RWPE1 (cell line): ENCODE results near the gene PFDN5.
A peak's percentile ranks its signal among the peaks of the same experiment; 100 is the strongest.

Experiments used
- CTCF ChIA-PET: fragments of 350-600 bp; sonication (Branson Sonifier 250); formaldehyde crosslinking; extraction: SDS; loops from one replicate; lab custom pipeline; 2021; lab: Yijun Ruan, JAX
- POLR2A ChIA-PET: fragments of 400-600 bp; formaldehyde crosslinking; extraction: SDS; loops from one replicate; lab custom pipeline; 2020; ENCODE audit warnings: antibody characterized with exemption; ENCODE audit not compliant: low non-redundant PET; lab: Yijun Ruan, JAX
- DNase-seq: peaks from one replicate; pipeline ENCODE4 v3.0.0; 2012; ENCODE audit warnings: low spot score
- H3K27ac ChIP-seq: fragments of 450-650 bp; 2 replicates; pipeline ENCODE4 v1.5.1; 2017
- TF ChIP-seq, protein P1 (sequence below): fragments of 450-650 bp; conservative IDR thresholded peaks from 2 replicates; pipeline ENCODE4 v1.5.1; 2017; ENCODE audit warnings: low read depth, mild to moderate bottlenecking

The PFDN5 gene

GRCh38 chr12:53295070-53295890 lies at the start of gene PFDN5:
Gene PFDN5, plus strand, starts transcription at chr12:53295542. Its CDS starts 26 bp downstream, at chr12:53295568.
- TF ChIP-seq, protein P1, sequence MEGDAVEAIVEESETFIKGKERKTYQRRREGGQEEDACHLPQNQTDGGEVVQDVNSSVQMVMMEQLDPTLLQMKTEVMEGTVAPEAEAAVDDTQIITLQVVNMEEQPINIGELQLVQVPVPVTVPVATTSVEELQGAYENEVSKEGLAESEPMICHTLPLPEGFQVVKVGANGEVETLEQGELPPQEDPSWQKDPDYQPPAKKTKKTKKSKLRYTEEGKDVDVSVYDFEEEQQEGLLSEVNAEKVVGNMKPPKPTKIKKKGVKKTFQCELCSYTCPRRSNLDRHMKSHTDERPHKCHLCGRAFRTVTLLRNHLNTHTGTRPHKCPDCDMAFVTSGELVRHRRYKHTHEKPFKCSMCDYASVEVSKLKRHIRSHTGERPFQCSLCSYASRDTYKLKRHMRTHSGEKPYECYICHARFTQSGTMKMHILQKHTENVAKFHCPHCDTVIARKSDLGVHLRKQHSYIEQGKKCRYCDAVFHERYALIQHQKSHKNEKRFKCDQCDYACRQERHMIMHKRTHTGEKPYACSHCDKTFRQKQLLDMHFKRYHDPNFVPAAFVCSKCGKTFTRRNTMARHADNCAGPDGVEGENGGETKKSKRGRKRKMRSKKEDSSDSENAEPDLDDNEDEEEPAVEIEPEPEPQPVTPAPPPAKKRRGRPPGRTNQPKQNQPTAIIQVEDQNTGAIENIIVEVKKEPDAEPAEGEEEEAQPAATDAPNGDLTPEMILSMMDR, result no peak
- H3K27ac ChIP-seq, result peak within 1 kb of the TSS; percentile 81
- peak; percentile 83 for DNase-seq
- POLR2A ChIA-PET, result interaction anchor here (1.6 kb wide), 1 partner anchor 26 kb away, joined by 4 read pairs; no protein-coding TSS in a partner anchor
- CTCF ChIA-PET, result interaction anchor here (2.0 to 2.4 kb wide), 2 partner anchors 26 to 81 kb away, joined by 12 to 17 read pairs; partner anchors contain the start of gene AAAS

DNA sequence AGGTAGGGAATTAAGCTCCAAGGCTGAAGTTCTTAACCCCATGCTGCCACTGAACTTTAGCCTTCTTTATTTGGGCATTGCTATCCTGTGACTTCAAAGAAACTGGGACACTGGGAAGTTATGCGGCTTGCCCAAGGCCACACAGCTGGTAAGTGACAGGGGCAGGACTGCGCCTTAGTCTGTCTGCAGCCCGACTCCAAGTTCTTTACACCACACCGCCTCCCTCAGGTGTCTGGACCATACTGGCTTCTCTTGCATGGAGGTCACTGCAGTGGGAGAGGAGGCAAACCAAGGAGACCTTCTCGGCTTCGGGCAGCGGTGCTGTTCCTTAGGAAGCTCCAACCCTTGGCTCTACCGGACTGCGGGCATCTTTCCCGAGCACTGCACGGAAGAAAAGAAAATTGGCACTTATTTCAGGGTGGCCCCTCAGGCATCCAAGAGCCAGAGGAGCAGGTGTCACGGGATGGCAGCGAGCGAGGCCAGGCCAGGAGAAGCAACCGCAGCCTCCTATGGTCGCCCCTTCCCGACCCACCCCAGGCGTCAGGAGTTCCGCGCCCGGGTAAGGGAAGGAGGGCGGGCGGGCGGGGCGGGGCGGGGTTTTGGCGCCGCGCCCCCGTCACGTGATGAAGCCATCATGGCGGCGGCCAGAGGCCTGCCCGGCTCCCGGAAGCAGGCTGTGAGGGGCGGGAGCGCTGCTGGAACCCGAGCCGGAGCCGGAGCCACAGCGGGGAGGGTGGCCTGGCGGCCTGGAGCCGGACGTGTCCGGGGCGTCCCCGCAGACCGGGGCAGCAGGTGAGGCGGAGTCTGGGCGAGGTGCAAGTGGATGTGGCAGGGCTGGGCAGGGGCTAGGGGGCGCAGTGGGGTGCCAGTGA lies 43.6 kb upstream of the PFDN5 start:
- peak; percentile 83 for DNase-seq
- H3K27ac ChIP-seq, result peak overlapping the region; percentile 88
- ChIA-PET CTCF (interaction anchor here (0.6 to 2.2 kb wide), 16 partner anchors 10 to 94 kb away, joined by 3 to 26 read pairs (median 4); partner anchors contain the start of gene ESPL1), POLR2A (interaction anchor here (0.5 to 1.2 kb wide), 3 partner anchors 9 to 38 kb away, joined by 3 to 6 read pairs (median 3); no protein-coding TSS in a partner anchor)
- TF ChIP-seq, protein P1, result no peak; the same call in none of the 2 replicates

DNA sequence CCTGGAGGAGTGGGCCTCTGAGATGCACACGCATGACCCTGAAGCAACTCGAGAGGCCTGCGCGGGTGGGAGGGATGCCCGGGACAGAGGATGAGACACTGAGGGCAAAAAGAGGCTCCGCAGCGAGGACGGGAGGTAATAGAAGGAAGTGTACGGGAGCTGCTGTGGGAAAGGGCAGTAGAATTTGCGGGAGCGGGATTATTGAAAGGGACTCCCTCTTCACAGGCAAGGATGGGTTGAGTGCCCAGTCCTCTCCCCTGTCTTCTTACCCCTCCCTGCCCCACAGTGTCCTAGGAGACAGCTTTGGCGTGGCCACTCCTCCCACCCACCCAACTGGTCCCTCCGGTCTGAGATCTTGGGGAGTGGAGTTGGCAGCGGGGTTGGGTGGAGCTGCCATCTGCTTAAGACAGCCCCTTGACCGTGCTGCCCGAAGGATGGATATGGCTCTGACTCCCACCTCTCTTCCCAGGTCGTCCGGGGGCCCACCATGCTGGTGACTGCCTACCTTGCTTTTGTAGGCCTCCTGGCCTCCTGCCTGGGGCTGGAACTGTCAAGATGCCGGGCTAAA lies 42.9 kb upstream of the PFDN5 start:
- H3K27ac ChIP-seq, result peak overlapping the region; percentile 88
- TF ChIP-seq, protein P1, result peak; percentile 6
- peak; percentile 62 for DNase-seq
- ChIA-PET CTCF (interaction anchor here (1.6 to 2.2 kb wide), 4 partner anchors 14 to 41 kb away, joined by 3 to 26 read pairs (median 10); partner anchors contain the start of gene ESPL1), POLR2A (no interaction called here)

DNA sequence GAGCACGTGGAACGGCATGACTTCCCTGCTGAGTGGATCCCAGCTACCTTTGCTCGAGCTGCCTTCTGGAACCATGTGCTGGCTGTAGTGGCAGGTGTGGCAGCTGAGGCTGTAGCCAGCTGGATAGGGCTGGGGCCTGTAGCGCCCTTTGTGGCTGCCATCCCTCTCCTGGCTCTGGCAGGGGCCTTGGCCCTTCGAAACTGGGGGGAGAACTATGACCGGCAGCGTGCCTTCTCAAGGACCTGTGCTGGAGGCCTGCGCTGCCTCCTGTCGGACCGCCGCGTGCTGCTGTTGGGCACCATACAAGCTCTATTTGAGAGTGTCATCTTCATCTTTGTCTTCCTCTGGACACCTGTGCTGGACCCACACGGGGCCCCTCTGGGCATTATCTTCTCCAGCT lies 42.0 kb upstream of the PFDN5 start:
- POLR2A ChIA-PET, result no interaction called here
- peak overlapping the region; percentile 88 for H3K27ac ChIP-seq
- no peak for DNase-seq
- TF ChIP-seq, protein P1, result no peak
- CTCF ChIA-PET, result no interaction called here

DNA sequence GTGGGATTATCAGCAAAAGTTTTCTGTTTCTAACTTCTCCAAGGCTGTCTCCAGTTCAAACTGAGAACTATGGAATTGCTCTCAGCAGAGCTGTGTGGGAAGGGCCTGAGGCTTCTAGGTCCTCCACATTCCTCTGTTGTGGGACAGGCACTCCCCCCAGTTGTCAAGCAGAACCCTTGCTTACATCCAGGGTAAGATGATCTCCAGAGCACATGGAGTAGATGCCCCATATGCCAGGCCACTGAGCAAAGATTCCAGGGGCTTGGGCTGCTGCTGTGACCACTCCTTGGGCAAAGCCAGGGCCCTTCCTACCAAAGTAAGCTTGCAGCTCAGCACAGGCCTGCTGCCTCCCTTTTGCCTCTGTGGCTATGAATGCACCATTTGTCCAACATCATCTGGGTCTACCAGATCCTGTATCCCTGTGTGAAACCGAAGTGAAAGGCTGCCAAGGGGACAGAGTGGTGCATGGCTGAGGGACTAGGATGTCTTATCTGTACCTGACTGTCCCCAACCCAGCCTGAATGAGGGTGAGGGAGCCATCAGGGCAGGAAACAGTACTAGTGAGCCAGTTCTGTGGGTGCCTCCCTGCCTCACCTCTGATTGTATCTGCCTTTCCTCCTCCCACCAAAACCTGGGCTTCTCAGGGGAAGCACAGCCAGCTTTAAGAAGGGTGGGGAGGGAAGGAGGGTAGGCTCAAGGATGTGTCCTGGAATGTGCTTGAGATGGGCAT lies 40.4 kb upstream of the PFDN5 start:
- ChIA-PET CTCF (interaction anchor here (0.8 to 1.0 kb wide), 2 partner anchors 9 to 41 kb away, joined by 3 read pairs; no protein-coding TSS in a partner anchor), POLR2A (no interaction called here)
- DNase-seq, result no peak
- H3K27ac ChIP-seq, result peak overlapping the region; percentile 27
- TF ChIP-seq, protein P1, result no peak
